Measurements from ENCODE around the gene CACNA1E. TPM values are rescaled to one million over a fixed set of nuclear protein-coding genes. Genes with fewer than 3 reads are reported as not detected.

Gene CACNA1E
- total RNA-seq, 4 donors from 2014 or later: 0.09 to 0.19 TPM; not detected in 2

DNA sequence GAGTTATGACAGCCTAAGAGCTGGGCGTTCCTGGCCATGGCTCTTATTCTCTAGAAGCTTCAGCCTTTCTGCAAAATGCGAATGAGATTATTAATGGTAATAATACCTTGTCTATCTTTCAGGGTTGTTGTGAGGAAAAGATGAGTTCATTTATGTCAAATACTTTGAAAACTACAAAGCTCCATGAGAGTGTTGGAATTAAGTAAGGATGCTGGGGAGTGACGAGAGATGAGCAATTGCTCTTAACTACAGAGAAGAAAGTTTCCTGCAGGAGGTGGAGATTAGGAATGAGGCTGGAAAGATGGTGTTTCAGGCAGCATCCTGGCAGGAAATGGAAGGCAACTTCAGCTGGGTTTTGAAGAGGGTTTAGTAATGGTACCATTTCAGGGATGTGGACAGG, 124.2 kb downstream of the CACNA1E start:
- Histone ChIP-seq H3K9me3 (no peaks in the 10 kb centered on the region), H3K27me3 (no peaks in the 10 kb centered on the region), H3K27ac (no peak overlapping the region), H3K4me1 (no peaks in the 10 kb centered on the region), H3K4me3 (no peak overlapping the region), H3K36me3 (no peaks in the 10 kb centered on the region)
- DNase-seq: no peak
- intact Hi-C loops (cut with DNase I): no loop called here
- 74 to 83% methylated on average over 3 of the region's 3 CpGs for WGBS, 2 donors
- TF ChIP-seq, protein P1, sequence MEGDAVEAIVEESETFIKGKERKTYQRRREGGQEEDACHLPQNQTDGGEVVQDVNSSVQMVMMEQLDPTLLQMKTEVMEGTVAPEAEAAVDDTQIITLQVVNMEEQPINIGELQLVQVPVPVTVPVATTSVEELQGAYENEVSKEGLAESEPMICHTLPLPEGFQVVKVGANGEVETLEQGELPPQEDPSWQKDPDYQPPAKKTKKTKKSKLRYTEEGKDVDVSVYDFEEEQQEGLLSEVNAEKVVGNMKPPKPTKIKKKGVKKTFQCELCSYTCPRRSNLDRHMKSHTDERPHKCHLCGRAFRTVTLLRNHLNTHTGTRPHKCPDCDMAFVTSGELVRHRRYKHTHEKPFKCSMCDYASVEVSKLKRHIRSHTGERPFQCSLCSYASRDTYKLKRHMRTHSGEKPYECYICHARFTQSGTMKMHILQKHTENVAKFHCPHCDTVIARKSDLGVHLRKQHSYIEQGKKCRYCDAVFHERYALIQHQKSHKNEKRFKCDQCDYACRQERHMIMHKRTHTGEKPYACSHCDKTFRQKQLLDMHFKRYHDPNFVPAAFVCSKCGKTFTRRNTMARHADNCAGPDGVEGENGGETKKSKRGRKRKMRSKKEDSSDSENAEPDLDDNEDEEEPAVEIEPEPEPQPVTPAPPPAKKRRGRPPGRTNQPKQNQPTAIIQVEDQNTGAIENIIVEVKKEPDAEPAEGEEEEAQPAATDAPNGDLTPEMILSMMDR (IDR thresholded peaks at IDR 0.05): no peak
- TF ChIP-seq POLR2A (IDR thresholded peaks at IDR 0.05): no peak

DNA sequence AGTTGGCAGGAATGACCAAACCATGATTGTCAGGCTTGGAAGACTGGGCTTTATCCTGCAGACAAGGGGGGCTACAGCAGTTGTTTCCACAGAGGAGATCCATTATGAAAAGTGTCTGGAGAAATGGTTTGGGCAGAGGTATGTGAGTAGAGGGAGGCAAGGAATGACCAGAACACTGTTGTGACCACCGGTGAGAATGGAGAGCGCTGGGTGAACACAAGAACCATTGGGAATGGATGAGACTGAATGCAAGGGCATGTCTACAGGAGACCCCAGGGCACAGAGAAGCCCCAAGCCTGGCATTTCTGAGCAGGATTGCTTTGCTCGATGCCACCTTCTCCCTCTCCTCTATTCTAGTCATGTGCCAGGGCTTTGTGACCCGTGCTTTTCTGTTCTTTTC, 125.1 kb downstream of the CACNA1E start:
- no peak for DNase-seq
- TF ChIP-seq, protein P1 (IDR thresholded peaks at IDR 0.05): no peak
- Histone ChIP-seq H3K27ac (no peak overlapping the region), H3K27me3 (no peaks in the 10 kb centered on the region), H3K36me3 (no peaks in the 10 kb centered on the region), H3K9me3 (no peaks in the 10 kb centered on the region), H3K4me1 (no peaks in the 10 kb centered on the region), H3K4me3 (no peak overlapping the region)
- 72 to 76% methylated on average over 4 of the region's 4 CpGs for WGBS, 2 donors
- intact Hi-C loops (cut with DNase I): no loop called here

DNA sequence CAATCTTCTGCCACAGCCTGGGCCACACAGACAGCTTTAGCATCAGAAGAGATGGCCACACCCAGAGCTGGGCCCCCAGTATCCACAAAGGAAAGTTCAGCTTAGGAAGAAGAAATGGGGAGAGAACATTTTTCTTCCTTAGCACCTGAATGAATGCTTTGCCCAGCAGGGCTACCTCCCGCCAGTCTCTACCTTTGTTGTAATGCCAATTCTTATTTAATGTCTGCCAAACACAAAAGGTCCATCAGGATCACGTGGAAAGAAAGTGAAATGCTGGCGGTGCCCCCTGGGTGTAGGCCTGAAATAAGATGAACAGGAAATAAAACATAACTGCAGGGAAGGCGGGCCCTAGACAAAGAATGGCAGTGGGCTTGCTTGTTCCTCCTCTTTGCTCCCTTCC, 125.6 kb downstream of the CACNA1E start:
- H3K4me3 ChIP-seq: no peak overlapping the region
- no peaks in the 10 kb centered on the region for H3K27me3 ChIP-seq
- TF ChIP-seq, protein P1 (IDR thresholded peaks at IDR 0.05): no peak
- TF ChIP-seq POLR2A (IDR thresholded peaks at IDR 0.05): no peak
- no peaks in the 10 kb centered on the region for H3K4me1 ChIP-seq
- no peaks in the 10 kb centered on the region for H3K36me3 ChIP-seq
- 26 to 35% methylated on average over 4 of the region's 4 CpGs for WGBS, 2 donors
- intact Hi-C loops (cut with DNase I): no loop called here
- no peak overlapping the region for H3K27ac ChIP-seq
- no peak for DNase-seq
- no peaks in the 10 kb centered on the region for H3K9me3 ChIP-seq

DNA sequence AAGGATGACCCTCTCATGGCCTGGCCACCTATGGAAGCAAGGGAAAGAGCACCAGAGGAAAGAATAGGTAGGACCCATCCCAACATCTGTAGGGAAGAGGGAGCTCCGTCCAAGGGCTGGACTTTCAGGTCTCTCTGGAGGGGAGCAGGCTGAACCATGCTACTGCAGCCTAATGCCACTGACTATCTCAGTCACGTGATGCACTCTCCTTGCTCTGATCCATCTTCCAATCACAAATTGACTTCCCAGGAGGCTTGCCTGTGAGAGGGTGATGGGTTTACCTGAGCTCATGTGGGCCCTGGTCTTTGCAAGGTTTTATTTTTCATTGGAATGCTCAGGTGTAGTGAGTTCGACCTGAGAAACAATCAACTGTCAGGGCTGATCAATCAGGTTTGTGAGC, 128.8 kb downstream of the CACNA1E start:
- intact Hi-C loops (cut with DNase I): no loop called here
- no peak overlapping the region for H3K4me3 ChIP-seq
- no peaks in the 10 kb centered on the region for H3K9me3 ChIP-seq
- H3K27me3 ChIP-seq: no peaks in the 10 kb centered on the region
- H3K27ac ChIP-seq: no peak overlapping the region
- no peaks in the 10 kb centered on the region for H3K36me3 ChIP-seq
- DNase-seq: no peak
- WGBS, 2 donors: 61 to 77% methylated on average over 3 of the region's 3 CpGs
- TF ChIP-seq, protein P1 (IDR thresholded peaks at IDR 0.05): no peak
- TF ChIP-seq POLR2A (IDR thresholded peaks at IDR 0.05): no peak
- H3K4me1 ChIP-seq: no peaks in the 10 kb centered on the region

DNA sequence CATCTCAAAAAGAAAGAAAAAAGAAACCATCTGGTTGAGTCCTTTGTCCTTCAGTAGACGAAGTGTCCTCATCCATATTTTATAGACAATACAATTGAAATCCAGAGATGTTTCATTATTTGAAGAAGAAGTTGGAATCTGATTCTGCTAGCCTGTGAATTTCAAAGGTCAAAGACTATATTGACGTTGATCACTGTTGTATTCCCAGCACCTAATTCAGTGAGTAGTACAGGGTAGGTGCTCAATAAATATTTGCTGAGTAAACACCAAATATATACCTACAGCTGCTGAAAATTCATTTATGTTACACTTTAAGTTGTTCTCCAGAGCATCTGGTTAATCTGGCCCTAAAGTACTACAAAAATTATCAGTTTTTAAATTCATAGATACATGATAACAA, 135.2 kb downstream of the CACNA1E start:
- Histone ChIP-seq H3K9me3 (no peaks in the 10 kb centered on the region), H3K4me3 (no peak overlapping the region), H3K4me1 (no peaks in the 10 kb centered on the region), H3K27ac (no peak overlapping the region), H3K36me3 (no peaks in the 10 kb centered on the region), H3K27me3 (peaks cover 0 to 3% (median 0%) of the 10 kb centered on the region in 4 donors)
- DNase-seq: no peak
- TF ChIP-seq, protein P1 (IDR thresholded peaks at IDR 0.05): no peak
- no peak for TF ChIP-seq POLR2A (IDR thresholded peaks at IDR 0.05)
- WGBS, 2 donors: 25 to 28% methylated on average over 2 of the region's 2 CpGs
- intact Hi-C loops (cut with DNase I): no loop called here
